Stimulated activated naive CD4-positive, alpha-beta T cell (primary cell): ENCODE results near the gene LAMC2.

Experiments used
- DNase-seq, 6 experiments: peaks; one replicate each; lab custom pipeline; 2025; lab: John Stamatoyannopoulos, UW

Gene LAMC2

DNA sequence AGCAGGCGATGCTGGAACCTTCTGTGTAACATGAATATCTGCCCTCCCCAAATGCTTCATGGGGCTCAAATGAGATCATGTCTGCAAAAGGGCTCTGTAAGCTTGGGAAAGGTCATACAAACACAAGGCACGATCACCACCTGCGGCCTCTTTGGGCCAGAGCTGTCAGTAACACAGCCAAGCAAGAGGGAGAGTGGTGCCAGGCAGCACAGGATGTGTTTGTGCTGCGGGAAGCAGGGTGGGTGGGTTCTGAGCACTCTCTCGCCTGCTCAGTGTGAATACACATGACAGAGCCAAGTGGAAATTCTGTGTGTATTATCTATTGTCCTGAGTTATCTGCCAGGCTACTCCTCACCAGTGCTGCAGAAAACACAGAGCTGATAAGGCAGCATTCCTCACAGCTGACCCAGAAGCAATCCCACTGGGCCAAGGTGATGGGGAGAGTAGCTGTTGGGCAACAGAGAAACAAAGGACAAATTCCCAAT is 101.2 kb downstream of the LAMC2 start:
- no peak for DNase-seq

DNA sequence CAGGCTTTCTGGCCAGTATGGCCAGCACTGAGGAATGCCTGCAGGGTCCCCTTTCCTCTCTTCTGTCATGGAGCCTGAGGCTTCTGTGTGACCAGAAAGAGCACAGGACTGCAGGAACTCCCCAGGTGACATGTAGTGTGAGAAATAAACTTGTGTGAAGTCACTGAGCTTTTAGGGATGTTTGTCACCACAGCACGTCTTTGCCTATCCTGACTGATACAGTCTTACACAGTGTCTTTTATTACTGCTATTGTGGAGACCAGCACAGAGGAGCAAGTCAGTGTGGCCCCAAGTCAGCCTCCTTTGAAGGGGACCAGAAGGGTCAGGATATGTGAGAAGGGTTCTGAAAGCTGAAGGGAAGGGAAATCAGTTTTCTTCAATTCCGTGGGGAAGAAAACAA is 102.5 kb downstream of the LAMC2 start:
- DNase-seq = no peak

- DNase-seq = no peak
These were observed 103.0 kb downstream of the LAMC2 start for GRCh38 chr1:183289051-183289496.

DNA sequence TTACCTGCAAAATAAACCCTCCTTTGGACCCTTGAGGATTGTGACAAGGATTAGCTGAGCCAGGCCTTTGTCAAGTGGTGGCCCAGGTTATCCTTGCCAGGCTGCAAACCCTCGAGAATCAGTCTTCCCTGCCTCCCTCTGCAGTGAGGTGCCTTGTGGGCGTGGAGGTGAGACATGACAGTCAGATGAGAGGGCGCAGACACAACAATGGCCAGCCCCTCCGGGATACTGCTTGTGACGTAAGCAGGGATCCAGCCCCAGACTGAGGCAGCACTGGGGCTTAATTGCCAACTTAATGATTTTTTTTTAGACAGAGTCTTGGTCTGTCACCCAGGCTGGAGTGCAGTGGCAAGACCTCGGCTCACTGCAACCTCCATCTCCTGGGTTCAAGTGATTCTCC is 104.6 kb downstream of the LAMC2 start:
- DNase-seq = no peak

- no peak for DNase-seq
These were observed 105.2 kb downstream of the LAMC2 start for GRCh38 chr1:183291216-183291762.

DNA sequence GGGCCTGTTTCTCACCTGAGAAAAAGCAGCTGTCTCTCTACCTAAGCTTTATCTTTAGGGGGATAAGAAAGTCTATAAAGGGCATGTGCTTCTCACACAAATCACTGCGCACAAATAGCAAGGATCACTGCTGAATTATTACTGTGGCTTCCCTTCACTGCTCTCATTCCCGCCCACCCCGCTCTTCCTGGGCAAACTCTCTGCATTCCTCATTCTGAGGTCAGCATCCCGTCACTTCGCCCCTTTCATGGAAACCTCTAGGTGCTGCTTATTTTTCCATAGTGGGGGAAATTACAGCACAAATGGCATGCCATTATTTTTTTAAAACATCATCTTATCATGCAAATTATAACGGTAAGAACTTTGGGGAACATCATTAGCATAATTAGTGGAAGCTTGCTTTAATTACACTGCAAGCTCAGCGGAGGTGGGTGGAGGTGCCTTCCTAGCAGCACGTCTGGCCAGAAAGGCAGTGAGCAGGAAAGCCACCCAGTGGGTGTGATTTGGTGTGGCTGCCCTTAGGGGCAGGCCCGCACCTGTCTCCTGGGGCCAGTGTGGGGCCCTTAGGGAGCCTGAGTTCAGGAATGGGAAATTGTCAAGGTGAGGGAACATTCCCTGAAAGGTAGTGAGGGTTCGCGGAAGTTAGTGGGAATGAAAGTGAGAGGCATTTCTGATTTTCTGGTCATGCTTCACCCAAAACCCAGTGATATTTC is 105.9 kb downstream of the LAMC2 start:
- DNase-seq = no peak

DNA sequence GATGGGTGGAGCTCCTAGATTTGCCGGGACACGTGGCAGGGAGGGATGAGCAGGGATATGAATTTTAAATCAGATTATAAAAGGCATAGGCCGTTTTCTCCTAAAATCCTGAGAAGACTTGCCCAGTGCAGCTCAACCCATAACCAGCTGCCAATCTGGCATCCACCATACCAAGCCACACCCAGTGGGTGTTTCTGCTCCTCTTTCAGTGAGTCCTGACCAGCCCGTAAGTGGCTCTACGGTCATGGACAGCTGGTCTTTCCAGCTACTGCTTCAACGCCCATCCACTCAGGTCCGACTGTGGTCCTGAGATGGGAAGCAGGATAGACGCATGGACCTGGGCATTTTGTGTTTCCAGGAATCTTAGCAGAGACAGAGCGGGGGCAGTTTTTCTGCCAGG is 107.2 kb downstream of the LAMC2 start:
- DNase-seq = no peak

DNA sequence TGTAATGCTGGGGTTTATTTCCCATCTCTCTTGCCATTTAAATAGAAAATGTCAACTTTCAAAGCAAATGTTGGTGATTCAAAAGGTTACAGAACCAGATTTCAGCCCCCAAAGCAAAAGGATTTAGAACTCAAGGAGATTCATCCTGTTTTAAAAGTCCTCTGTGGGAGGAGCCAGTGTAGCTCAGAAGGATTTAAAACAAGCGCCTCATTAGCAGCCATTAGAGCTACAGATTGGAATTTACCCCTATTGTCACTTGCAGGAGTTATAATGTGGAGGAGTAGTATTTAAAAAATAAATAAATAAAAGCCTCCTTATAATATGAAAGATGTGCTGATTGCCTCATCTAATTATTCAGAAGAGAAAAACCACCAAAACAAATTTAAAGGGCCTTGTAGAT is 107.8 kb downstream of the LAMC2 start:
- no peak for DNase-seq
